ENCODE data around the gene ZNF532.
"Not testable (repeated sequence)": the region's sequence is repeated elsewhere in the genome, so short reads cannot be mapped to it uniquely, and the experiment has no call there.

The ZNF532 gene

DNA sequence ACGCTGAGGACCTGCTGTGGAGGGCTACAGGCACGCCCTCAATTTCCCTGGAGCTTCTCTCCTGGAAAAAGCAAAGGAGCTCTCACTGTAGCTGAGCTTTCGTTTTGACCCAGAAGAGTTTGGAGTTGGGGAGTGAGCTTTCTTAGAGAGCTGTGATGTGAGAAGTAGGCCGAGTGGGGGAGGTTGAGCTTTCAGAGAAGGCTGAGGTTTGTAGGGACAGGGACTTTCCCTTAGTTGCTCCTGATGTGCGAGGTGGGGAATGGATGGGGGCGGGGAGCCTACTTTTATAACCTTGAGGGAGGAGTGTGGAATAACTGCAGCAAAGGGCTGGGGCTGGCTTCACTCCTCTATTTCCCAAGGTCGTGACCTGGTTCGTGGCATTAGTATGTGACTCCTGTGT is 47.1 kb downstream of the ZNF532 start:
- TF ChIP-seq, protein P1, sequence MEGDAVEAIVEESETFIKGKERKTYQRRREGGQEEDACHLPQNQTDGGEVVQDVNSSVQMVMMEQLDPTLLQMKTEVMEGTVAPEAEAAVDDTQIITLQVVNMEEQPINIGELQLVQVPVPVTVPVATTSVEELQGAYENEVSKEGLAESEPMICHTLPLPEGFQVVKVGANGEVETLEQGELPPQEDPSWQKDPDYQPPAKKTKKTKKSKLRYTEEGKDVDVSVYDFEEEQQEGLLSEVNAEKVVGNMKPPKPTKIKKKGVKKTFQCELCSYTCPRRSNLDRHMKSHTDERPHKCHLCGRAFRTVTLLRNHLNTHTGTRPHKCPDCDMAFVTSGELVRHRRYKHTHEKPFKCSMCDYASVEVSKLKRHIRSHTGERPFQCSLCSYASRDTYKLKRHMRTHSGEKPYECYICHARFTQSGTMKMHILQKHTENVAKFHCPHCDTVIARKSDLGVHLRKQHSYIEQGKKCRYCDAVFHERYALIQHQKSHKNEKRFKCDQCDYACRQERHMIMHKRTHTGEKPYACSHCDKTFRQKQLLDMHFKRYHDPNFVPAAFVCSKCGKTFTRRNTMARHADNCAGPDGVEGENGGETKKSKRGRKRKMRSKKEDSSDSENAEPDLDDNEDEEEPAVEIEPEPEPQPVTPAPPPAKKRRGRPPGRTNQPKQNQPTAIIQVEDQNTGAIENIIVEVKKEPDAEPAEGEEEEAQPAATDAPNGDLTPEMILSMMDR (IDR thresholded peaks at IDR 0.05; ENCODE audit: low read depth, low read length, missing control alignments): no peak
- no peak overlapping the region for H3K4me3 ChIP-seq (ENCODE audit: low read depth, low read length)
- DNase-seq (ENCODE audit: low read depth): no peak
- in situ Hi-C loops (cut with HindIII; ENCODE audit: low sequenced_read_pairs): no loop called here

DNA sequence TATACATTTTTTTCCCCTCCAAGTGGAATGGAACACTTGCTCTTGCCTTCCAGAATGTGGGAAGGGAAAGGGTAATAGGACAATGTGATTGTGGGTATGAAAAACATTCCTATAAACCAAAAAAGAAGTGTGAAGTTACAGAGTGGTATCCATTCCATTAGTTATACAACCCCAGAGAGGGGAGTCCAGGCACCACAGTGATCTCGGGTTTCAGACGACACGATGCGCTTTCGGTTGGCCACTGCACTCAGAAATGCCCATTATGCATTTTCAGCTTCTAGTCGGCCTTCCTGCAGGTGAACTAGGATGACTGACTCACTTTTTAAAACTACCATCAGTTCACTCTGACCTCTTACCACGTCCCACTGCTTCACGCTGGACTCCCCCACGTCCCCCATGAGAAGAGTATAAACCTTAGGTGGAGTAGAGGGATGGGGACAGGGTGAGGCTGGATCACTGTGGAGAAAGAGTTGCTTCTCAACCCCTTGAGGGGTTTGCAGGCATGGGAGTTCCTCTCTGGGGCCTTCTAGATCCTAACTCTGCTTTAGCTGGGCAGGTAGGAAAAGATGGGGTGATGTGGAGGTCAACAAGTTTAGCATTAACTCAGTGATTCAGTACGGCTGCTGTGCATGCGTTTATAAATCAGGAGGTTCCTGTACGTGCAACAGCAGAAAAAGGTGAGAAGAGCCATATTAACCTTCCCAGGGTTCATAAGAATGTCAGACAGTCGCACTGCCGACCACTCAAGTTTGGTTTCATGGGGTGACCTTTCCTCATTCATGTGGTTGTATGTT is 50.5 kb downstream of the ZNF532 start:
- no peak overlapping the region for H3K4me3 ChIP-seq (ENCODE audit: low read depth, low read length)
- in situ Hi-C loops (cut with HindIII; ENCODE audit: low sequenced_read_pairs): no loop called here
- TF ChIP-seq, protein P1 (IDR thresholded peaks at IDR 0.05; ENCODE audit: low read depth, low read length, missing control alignments): no peak
- DNase-seq (ENCODE audit: low read depth): peak; percentile 38

DNA sequence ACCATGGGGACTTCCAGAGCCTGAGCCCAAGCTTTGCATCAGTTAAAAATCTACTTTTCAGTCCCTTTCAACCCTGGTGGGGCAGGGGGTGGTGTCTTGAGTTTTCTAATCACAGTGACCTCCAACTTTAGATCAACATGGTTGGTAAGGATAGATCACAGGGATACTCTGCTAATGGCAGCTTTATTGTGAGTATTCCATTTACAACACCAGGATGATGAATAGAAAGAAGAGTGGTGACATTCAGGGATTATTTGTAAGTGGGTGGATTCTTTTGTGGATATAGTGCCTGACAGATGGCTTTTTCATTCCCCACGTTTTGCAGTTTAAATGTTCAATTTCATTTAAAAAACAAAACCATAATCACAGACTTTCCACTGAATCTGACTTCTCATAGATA is 51.3 kb downstream of the ZNF532 start:
- DNase-seq (ENCODE audit: low read depth): no peak
- in situ Hi-C loops (cut with HindIII; ENCODE audit: low sequenced_read_pairs): no loop called here
- H3K4me3 ChIP-seq (ENCODE audit: low read depth, low read length): no peak overlapping the region
- TF ChIP-seq, protein P1 (IDR thresholded peaks at IDR 0.05; ENCODE audit: low read depth, low read length, missing control alignments): no peak

DNA sequence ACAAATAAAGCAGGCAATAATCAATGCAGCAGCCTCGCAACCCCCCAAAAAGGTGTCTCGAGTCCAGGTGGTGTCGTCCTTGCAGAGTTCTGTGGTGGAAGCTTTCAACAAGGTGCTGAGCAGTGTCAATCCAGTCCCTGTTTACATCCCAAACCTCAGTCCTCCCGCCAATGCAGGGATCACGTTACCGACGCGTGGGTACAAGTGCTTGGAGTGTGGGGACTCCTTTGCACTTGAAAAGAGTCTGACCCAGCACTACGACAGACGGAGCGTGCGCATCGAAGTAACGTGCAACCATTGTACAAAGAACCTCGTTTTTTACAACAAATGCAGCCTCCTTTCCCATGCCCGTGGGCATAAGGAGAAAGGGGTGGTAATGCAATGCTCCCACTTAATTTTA is 55.3 kb downstream of the ZNF532 start:
- DNase-seq (ENCODE audit: low read depth); in situ Hi-C loops (cut with HindIII; ENCODE audit: low sequenced_read_pairs); H3K4me3 ChIP-seq (ENCODE audit: low read depth, low read length): not testable (repeated sequence)

DNA sequence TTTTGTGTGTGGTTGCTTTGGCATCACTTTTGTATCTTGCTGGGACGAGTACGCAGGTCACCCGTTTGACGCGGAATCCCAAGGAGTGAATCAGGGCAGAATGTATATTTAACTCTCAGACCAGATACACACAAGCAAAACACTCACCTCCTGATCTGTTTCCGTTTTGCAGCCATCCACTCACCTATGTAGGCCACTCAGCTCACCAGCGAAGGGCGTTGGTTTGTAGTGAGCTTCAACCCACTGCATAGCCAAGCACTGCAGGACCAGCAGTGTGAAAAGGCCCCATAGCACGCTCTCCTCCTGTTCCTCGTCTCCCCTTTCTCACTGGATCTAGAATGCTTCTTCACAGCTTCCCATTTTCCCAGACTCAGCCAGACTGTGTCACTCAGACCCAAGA is 58.3 kb downstream of the ZNF532 start:
- no peak overlapping the region for H3K4me3 ChIP-seq (ENCODE audit: low read depth, low read length)
- in situ Hi-C loops (cut with HindIII; ENCODE audit: low sequenced_read_pairs): no loop called here
- TF ChIP-seq, protein P1 (IDR thresholded peaks at IDR 0.05; ENCODE audit: low read depth, low read length, missing control alignments): no peak
- DNase-seq (ENCODE audit: low read depth): no peak

DNA sequence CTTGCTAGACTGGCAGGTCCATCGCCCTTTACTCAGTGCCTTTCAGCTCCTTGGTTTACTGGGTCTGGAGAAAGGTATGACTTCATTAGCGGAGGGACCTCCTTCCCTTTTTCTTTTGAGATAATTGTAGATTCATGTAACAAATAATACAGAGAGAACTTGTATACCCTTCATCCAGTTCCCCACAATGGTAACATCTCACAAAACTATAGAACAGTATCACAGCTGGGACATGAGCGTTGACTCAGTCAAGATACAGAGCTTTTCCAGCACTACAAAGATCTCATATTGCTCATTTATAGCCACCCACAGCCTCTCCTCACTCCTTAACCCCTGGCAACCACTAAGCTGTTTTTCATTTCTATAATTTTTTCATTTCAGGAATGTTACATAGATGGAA is 59.8 kb downstream of the ZNF532 start:
- no peak for DNase-seq (ENCODE audit: low read depth)
- H3K4me3 ChIP-seq (ENCODE audit: low read depth, low read length): no peak overlapping the region
- TF ChIP-seq, protein P1 (IDR thresholded peaks at IDR 0.05; ENCODE audit: low read depth, low read length, missing control alignments): no peak
- in situ Hi-C loops (cut with HindIII; ENCODE audit: low sequenced_read_pairs): no loop called here

DNA sequence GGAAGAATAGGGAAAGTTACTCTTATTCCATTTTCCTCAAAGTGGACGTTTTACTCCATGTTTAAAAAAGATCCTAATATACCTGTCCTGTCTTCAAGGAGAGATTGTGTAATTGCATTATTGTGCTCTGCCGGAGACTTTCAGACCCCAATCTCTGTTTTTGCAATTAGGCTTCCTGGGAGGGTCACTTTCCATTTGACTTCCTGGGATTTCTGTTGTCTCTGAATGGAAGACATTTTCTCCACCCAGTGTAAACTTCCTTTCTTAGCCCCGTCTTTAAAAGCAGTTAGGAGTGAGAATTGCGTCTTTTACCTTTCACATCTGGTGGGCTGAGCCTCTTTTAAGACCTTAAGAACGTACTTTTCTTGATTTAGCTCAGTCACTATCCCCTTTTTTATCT is 63.0 kb downstream of the ZNF532 start:
- H3K4me3 ChIP-seq (ENCODE audit: low read depth, low read length): no peak overlapping the region
- in situ Hi-C loops (cut with HindIII; ENCODE audit: low sequenced_read_pairs): no loop called here
- TF ChIP-seq, protein P1 (IDR thresholded peaks at IDR 0.05; ENCODE audit: low read depth, low read length, missing control alignments): no peak
- no peak for DNase-seq (ENCODE audit: low read depth)
